NCI-H2081 (cell line): ENCODE results near the gene CENPX.
"Not testable (repeated sequence)": the region's sequence is repeated elsewhere in the genome, so short reads cannot be mapped to it uniquely, and the experiment has no call there.

Experiments used
- DNase-seq, 2 experiments: peaks; one replicate each; lab custom pipeline; 2025; lab: John Stamatoyannopoulos, UW

CENPX gene

DNA sequence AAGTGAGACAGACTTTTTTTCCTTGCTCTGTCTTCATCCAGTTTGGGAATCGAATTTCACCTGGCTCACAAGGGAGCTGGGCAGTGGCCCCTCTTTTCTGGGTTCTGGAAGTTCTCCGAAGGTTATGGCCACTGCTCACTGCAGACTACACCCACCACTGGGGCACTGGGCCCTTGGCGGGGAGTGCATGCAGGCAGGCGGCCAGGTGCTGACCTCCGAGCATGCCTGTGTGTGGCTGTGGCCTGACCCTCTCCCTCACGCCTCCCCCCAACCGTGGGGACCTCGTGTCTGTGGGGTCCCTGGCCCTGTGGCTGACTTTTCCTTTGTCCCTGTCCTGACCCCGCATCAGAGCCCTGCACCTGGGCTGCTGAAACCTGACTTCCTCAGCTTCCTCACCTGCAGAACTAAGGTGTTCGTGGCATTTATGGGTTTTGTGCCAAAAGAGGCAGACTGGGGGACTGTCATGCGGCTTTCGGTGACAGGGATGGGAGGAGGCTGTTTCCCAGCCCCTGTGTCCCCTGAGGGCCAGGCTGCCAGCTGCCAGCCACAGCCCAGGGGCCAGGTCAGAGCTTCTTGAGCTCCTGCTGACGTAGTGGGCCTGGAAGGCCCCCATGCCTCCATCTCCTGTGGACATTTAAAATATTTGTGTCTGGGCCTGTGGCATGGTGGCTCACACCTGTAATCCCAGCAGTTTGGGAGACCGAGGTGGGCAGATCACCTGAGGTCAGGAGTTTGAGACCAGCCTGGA is 23.8 kb downstream of the CENPX start:
- no peak for DNase-seq

DNA sequence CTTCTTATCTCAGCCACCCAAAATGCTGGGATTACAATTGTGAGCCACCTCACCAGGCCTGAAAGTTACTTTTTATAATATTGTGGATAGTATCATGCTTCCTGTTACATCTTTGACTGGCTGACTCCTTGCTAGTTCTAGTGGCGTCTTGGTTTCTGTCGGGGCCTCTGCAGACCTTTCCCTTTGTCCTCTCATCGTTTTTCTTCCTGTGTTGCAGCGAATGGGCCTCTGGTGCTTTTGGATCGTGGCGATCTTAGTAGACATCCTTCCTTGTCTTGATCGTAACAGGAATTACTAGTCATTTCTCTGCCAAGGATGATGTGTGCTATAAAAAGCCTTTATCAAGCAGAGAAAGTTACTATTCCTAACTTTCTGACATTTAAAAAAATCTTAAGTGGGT is 24.5 kb downstream of the CENPX start:
- no peak for DNase-seq

GRCh38 chr17:81996757-81997441 is 25.8 kb downstream of the CENPX start:
- no peak for DNase-seq

DNA sequence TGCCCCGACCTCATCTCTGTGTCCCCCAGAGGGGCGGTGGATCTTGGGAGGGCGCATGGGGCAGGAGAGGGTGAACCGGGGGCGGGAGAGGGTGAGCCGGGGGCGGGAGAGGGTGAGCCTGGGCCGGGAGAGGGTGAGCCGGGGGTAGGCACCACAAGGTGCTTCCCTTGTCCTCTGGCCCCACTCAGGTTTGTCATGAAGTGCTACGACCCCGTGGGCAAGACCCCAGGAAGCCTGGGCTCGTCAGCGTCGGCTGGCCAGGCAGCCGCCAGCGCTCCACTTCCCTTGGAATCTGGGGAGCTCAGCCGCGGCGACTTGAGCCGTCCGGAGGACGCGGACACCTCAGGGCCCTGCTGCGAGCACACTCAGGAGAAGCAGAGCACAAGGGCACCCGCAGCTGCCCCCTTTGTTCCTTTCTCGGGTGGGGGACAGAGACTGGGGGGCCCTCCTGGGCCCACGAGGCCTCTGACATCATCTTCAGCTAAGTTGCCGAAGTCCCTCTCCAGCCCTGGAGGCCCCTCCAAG is 26.4 kb downstream of the CENPX start:
- DNase-seq = no peak

DNA sequence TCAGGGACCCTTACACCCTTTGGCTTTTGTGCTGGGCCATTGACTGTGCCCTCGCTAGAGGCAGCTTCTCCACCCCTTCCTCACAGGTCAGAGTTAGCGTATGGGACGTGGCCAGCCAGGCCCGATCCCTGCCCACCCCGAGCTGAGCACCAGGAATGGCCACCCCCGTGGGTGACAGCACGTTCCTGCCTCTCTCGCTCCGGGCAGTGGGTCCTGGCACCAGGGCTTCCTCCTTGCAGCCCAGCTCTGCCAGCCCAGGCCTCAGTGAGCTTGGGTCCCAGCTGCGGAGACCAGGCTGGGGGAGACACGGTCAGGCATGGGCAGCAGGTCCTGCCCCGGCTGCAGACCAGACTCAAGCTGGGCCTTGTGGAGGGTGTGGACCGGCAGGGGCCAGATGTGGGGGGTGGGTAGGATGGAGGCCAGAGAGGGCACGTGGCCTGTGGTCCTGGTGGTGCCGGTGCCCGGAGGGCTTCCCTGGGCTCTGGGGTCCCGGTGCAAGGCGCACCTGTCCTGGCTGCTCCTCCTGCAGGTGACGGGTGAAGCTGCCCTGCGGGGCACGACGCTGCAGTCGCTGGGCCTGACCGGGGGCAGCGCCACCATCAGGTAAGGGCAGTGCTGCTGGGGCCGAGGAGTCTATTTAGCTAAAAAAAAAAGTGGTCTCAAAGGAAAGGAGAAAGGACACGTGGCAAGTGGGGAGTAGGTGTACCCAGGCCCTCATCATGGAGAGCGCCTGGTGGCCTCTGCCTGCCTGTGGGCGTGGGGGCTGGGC is 27.0 kb downstream of the CENPX start:
- DNase-seq = no peak

- no peak for DNase-seq
These were observed 27.9 kb downstream of the CENPX start for GRCh38 chr17:81994593-81995462.

DNA sequence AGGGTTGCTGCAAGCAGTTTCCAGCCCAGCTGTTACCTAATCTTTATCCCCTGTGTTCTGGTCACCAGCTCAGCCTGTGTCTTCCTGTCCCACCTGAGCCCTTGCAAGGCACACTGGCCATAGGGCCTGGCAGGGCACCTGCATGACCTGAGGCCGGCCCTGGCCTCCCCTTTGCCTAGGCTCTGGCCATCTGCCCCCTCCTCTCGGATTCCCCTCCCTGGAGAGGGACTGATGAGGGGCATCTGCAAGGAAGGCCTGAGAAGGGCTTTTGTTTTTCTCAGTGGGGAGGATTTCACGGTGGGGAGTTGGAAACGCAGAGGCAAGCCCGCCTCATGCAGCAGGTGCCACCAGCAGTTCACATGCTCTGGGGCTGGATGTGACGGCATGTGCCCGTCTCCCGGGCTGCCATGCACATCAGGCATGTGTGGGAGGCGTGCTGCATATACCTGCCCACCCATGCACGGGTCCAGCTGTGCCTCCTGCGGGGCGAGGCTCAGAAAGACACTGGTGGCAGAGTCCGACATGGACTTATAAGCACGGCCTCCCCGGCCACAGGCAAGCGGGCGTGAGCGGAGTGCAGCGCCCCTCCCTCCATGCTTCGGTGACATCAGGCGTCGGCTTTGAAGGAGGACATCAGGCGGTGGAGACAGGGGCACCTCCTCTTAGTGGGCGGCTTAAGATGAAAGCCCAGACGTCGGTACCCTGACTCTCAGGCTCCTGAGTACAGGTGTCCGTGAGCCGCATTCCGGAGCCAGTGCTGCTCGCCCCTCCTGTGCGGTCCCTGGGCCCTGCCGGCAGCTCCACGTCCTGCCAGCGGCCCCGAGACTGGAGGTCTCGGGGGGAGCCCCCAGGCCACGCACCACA is 28.7 kb downstream of the CENPX start:
- no peak for DNase-seq

DNA sequence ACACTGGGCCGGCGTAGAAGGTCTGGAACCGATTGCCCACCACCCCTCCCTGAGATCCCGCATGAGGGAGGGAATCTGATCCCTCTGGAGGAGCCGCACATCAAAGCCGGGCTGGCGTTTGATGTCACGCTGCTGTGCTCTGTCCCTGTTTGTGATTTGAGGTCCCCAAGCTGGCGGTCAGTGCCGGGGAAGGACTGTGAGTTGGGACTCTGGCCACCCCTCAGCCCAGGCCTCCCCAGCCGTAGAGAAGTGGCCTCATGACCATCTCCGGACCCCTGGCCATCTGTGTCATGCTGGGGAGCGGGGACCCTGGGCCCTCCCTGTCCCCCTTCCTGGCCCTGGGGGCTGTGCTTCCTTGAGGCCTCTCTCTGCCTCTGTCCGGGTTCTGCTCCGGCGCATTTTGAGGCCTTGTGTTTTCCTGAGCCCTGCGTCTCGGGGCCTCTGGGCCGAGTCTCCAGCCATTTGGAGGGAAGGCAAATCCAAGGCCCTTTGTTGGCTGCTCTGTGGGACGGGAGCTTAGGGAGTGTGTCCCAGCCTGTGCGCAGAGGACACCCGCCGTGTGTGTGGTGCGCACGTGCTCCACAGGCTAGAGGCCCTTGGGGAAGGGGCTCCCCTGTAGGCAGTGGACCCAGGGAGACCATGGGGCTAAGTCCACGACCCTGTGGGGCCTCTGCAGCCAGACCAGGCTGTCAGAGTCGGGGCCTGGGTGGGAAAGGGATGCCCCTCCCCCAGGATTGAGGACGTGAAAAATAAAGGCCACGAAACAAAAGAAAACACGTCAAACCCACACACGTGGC is 30.2 kb downstream of the CENPX start:
- DNase-seq = no peak

- DNase-seq = peak; percentile 81 to 91
These were observed 30.9 kb downstream of the CENPX start for GRCh38 chr17:81991684-81992305.

GRCh38 chr17:81990836-81991683 is 31.6 kb downstream of the CENPX start:
- DNase-seq = no peak

DNA sequence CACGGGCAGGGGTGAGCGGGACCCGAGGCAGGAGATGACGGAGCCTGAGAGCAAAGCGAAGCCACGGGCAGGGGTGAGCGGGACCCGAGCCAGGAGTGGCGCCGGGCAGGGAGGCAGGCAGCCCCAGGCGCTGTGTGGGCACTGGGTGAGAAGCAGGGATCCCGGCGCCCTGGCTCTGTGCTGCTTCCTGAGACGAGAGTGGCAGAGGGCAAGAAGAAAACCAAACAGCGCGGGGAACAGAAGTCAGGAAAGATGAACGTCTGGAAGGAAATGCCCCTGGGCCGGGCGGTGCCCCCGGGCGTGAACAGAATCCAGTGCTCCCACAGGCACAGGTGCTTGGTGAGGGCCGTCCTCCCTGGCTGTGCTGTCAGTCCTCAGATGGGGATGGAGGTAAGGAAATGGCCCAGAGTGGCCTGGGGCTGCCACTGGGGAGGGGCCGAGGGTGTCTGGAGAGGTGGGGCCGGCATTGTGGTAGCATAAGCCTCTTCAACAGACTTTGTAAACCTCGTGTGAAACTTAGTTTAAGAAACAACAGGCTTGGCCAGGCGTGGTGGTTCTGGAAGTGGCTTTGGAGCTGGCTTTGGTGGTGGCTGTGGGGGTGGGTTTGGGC is 35.4 kb downstream of the CENPX start:
- no peak for DNase-seq

DNA sequence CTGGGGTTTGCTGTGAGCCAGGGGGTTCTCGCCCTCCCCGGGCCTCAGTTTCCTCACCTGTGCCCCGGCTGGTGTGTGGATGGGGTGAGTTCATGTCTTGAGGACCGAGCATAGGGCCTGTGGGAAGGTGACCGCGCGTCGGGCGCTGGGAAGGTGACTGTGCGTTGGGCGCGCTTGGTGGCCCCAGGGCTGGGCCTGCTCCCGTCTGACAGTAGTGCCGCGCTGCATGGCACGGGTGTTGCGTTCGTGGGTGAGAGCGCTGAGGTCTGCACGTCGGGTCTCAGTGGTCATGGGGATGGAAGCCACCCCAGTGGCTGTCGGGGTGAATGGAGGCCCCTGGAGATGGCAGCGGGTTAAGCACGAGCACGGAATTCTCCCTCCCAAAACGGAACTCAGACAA is 36.1 kb downstream of the CENPX start:
- no peak for DNase-seq

GRCh38 chr17:81984773-81985410 is 37.8 kb downstream of the CENPX start:
- no peak for DNase-seq

GRCh38 chr17:81983639-81984373 is 38.9 kb downstream of the CENPX start:
- no peak for DNase-seq

DNA sequence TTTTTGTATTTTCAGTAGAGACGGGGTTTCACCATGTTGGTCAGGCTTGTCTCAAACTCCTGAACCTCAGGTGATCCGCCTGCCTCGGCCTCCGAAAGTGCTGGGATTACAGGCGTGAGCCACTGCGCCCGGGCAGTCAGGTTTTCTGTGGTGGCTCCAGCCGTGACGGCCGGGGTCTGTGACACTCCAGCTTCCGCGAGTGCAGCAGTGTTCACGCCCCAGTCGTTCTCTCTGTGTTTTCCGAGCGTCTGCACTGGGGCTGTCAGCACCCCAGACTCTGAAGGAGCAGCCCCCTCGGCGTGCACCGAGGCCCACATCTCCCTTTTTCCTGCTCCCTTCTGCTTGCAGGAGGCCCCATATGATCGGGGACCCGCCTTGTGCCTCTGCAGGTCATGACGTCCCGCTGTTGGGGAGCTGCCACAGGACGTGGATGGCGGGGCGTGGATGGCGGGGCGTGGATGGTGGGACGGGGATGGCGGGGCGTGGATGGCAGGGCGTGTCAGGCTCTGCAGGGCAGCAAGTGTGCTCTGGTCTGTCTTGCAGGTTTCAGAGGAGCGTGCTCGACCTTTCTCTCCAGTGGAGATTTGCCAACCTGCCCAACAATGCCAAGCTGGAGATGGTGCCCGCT is 39.6 kb downstream of the CENPX start:
- no peak for DNase-seq

DNA sequence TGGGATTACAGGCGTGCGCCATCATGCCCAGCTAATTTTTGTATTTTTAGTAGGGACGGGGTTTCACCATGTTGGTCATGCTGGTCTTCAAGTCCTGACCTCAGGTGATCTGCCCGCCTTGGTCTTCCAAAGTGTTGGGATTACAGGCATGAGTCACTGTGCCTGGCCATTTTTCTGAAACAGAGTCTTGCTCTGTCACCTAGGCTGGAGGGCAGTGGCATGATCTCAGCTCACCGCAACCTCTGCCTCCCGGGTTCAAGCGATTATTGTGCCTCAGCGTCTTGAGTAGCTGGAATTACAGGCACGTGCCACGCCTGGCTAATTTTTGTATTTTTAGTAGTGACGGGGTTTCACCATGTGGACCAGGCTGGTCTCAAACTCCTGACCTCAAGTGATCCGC is 41.2 kb downstream of the CENPX start:
- DNase-seq = not testable (repeated sequence)
